Uterus (tissue), 4 donors: Measurements from ENCODE around the gene FOXK1. TPM values are rescaled to one million over a fixed set of nuclear protein-coding genes. Genes with fewer than 3 reads are reported as not detected.

Source experiments
- DNase-seq, 2 donors: peaks; one replicate each; pipeline ENCODE4 v3.0.0-alpha.2; 2019 to 2020
- H3K27ac ChIP-seq, 2 donors: fragments of 200-600 bp; sonication (generic); 1 replicate in 1 of 2; 2 replicates in 1 of 2; pipeline ENCODE4 v1.5.1; 2016 to 2018
- H3K27me3 ChIP-seq, 2 donors: fragments of 200-600 bp; sonication (generic); one replicate each; pipeline ENCODE4 v1.5.1; 2018 to 2019; ENCODE audit warnings: control low read depth in 1 of 2
- H3K36me3 ChIP-seq, 2 donors: fragments of 200-600 bp; sonication (generic); one replicate each; pipeline ENCODE4 v1.5.1; 2019; ENCODE audit warnings: control low read depth in 1 of 2
- H3K4me1 ChIP-seq, 2 donors: fragments of 200-600 bp; sonication (generic); one replicate each; pipeline ENCODE4 v1.5.1; 2018 to 2019; ENCODE audit warnings: control low read depth in 1 of 2
- H3K4me3 ChIP-seq, 2 donors: fragments of 200-600 bp; sonication (generic); 1 replicate in 1 of 2; 2 replicates in 1 of 2; pipeline ENCODE4 v1.5.1; 2018 to 2019; ENCODE audit warnings: mild to moderate bottlenecking in 1 of 2
- H3K9me3 ChIP-seq, 2 donors: fragments of 200-600 bp; sonication (generic); one replicate each; pipeline ENCODE4 v1.5.1; 2019; ENCODE audit warnings: control low read depth in 1 of 2
- CTCF ChIP-seq, 4 experiments: fragments of 200-600 bp in 2 of 4; fragments of 450-650 bp in 2 of 4; sonication (generic) in 2 of 4; IDR thresholded peaks; one replicate each; pipeline ENCODE4 v1.5.1; 2016 to 2019; ENCODE audit warnings: antibody characterized with exemption in 4 of 4, mild to moderate bottlenecking in 2 of 4, moderate library complexity in 1 of 4
- POLR2A ChIP-seq, 2 donors: fragments of 450-650 bp; IDR thresholded peaks; one replicate each; pipeline ENCODE4 v1.6.1; 2016; ENCODE audit warnings: antibody characterized with exemption in 2 of 2, mild to moderate bottlenecking in 1 of 2, moderate library complexity in 1 of 2
- intact Hi-C: fragments of 100-400 bp; cut with DNase I; formaldehyde crosslinking; loops from one replicate; pipeline ENCODE4 v1.15.1; 2023; ENCODE audit warnings: low total_unique reads
- total RNA-seq, 4 donors: library from RNA; depleted of rRNA in 3 of 4; stranded (reverse); fragments of >200 nt in 3 of 4; gene quantifications; one replicate each; pipeline versions ENCODE4 v1.1.0 to v1.2.4, GENCODE V29; 2014 to 2023
- donor health status: DM: yes; HTN: yes; CAD: no.

The FOXK1 gene
- total RNA-seq, 4 donors from 2014 or later: 9.0 to 64.1 (median 21.5) TPM

- no peaks in the 10 kb centered on the region for H3K9me3 ChIP-seq
- intact Hi-C loops: no loop called here
- no peaks in the 10 kb centered on the region for H3K36me3 ChIP-seq
- peaks cover 0 to 4% of the 10 kb centered on the region in 2 donors for H3K4me1 ChIP-seq
- TF ChIP-seq CTCF (IDR thresholded peaks at IDR 0.05) (no peak), POLR2A (IDR thresholded peaks at IDR 0.05) (no peak)
- H3K27ac ChIP-seq: peak overlapping the region; percentile 75 to 81
- peak; percentile 52 to 60 for DNase-seq
- H3K4me3 ChIP-seq: peak overlapping the region; percentile 15 to 24
- no peaks in the 10 kb centered on the region for H3K27me3 ChIP-seq
Observed at GRCh38 chr7:4738711-4739527, 56.8 kb downstream of the FOXK1 start.

DNA sequence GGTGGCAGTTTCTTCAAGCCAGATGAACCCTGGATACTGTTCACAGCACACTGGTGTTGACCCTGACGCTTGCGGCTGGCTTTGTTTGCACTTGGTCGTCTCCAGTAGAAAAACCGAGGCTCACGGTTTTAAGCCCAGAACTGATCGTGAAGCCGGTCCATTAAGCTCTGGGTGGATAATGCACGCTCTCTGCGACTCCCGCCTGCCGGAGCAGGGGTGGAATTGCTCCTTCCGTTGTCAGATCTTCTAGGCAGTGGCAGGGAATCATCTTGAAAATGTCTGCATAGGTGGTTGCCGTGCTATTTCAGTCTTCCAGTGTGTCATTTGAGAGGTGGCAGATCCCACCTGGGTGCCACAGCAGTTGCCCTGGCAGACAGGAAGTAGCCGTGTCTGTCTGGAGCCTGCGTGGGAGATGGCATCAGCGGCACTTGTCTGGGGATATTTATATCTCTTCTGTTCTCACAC, 57.5 kb downstream of the FOXK1 start:
- peak overlapping the region; percentile 75 to 81 for H3K27ac ChIP-seq
- peak in 1 of 2 donors; percentile 14 for TF ChIP-seq POLR2A (IDR thresholded peaks at IDR 0.05)
- peak; percentile 44 to 77 (median 60) for TF ChIP-seq CTCF (IDR thresholded peaks at IDR 0.05)
- peak overlapping the region; percentile 15 to 24 for H3K4me3 ChIP-seq
- H3K27me3 ChIP-seq: no peaks in the 10 kb centered on the region
- H3K4me1 ChIP-seq: peaks cover 0 to 11% of the 10 kb centered on the region in 2 donors
- no peaks in the 10 kb centered on the region for H3K9me3 ChIP-seq
- intact Hi-C loops: no loop called here
- peak; percentile 67 to 68 for DNase-seq
- H3K36me3 ChIP-seq: no peaks in the 10 kb centered on the region

DNA sequence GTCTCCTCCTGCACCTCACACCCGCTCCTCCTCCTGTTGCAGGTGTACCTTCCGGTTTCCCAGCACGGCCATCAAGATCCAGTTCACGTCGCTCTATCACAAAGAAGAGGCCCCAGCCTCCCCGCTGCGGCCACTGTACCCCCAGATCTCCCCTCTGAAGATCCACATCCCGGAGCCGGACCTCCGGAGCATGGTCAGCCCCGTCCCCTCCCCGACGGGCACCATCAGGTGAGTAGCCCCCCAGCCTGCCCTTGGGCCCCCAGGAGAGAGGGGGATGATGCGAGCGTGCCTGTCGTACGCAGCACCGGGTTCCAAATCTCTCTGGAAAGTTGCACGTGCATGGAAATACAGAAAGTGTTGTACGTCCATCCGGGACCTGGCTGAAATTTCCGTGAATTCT, 58.7 kb downstream of the FOXK1 start:
- TF ChIP-seq CTCF (IDR thresholded peaks at IDR 0.05) (no peak), POLR2A (IDR thresholded peaks at IDR 0.05) (no peak)
- DNase-seq: no peak
- Histone ChIP-seq H3K27ac (no peak overlapping the region), H3K27me3 (no peaks in the 10 kb centered on the region), H3K36me3 (no peaks in the 10 kb centered on the region), H3K9me3 (no peaks in the 10 kb centered on the region), H3K4me3 (no peak overlapping the region), H3K4me1 (peaks cover 0 to 12% of the 10 kb centered on the region in 2 donors)
- intact Hi-C loops: loop anchor here (5.0 kb wide), 1 partner anchor 58 kb away; the partner anchor contains the start of gene FOXK1

GRCh38 chr7:4742051-4742573, 60.0 kb downstream of the FOXK1 start:
- no peaks in the 10 kb centered on the region for H3K9me3 ChIP-seq
- DNase-seq: no peak
- no peaks in the 10 kb centered on the region for H3K27me3 ChIP-seq
- intact Hi-C loops: loop anchor here (5.0 kb wide), 1 partner anchor 60 kb away; the partner anchor contains the start of gene FOXK1
- H3K4me3 ChIP-seq: no peak overlapping the region
- no peak for TF ChIP-seq POLR2A (IDR thresholded peaks at IDR 0.05)
- TF ChIP-seq CTCF (IDR thresholded peaks at IDR 0.05): no peak
- H3K4me1 ChIP-seq: peaks cover 7 to 12% of the 10 kb centered on the region in 2 donors
- peak overlapping the region in 1 of 2 donors; percentile 98 for H3K27ac ChIP-seq
- no peaks in the 10 kb centered on the region for H3K36me3 ChIP-seq

- H3K27ac ChIP-seq: peak overlapping the region; percentile 91 to 98
- H3K36me3 ChIP-seq: no peaks in the 10 kb centered on the region
- TF ChIP-seq POLR2A (IDR thresholded peaks at IDR 0.05): no peak
- TF ChIP-seq CTCF (IDR thresholded peaks at IDR 0.05): no peak
- peaks cover 12 to 14% of the 10 kb centered on the region in 2 donors for H3K4me1 ChIP-seq
- no peaks in the 10 kb centered on the region for H3K9me3 ChIP-seq
- H3K27me3 ChIP-seq: no peaks in the 10 kb centered on the region
- no peak for DNase-seq
- no peak overlapping the region for H3K4me3 ChIP-seq
- intact Hi-C loops: loop anchor here (5.0 kb wide), 1 partner anchor 61 kb away; the partner anchor contains the start of gene FOXK1
Observed at GRCh38 chr7:4742852-4743251, 60.8 kb downstream of the FOXK1 start.
